Measurements from ENCODE around the gene ISCA1. TPM values are rescaled to one million over a fixed set of nuclear protein-coding genes. Genes with fewer than 3 reads are reported as not detected.
"Not testable (repeated sequence)": the region's sequence is repeated elsewhere in the genome, so short reads cannot be mapped to it uniquely, and the experiment has no call there.

Gene ISCA1
- 10 to 100 TPM; 50.8 to 95.3 (median 74.9) TPM for polyA plus RNA-seq

DNA sequence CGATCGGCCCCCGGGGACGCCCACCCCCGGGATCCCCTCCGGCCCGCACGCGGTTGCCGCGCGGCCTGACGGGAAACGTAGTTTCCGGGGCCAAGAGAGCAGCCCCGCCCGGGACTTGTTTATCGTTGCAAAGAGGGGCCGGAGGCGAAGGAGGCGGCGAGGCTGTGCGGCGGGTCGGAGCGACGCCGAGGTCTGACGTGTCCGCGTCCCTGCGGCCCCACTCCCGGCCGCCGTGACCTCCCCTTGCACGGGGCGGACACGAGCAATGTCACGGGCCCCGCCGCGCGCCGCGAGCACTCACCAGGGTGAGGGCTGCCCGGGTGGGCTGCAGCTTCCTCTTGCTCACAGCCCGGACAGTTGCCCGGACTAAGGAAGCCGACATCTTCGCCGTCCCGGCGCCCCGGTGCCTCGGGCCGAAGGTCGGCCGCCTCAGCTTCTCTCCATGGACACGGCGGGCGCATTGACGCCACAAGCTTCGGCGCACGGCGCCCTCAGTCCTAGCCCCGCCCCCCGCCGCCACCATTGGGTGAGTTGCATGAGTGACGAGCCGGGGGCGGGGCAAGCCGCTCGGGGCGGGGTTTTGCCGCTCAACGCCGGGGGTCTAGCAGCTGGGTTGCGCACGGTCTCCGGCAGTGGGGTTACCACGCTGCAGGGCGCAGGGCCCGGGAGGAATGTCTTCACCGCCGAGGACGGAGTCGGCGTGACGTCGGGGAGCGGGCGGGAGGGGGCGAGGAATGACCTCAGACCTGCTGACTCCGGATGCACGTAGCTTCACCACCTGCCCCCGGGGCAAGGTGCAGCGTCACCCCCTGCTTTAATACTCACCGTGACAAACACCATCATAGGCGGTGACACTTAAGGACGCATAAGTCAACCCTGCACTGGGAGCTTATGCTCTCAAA, at the start of gene ISCA1:
Gene ISCA1 (minus strand): TSS at position 462 of the 902 bp plus-strand sequence. CDS start 80 bp downstream, at position 382.
- Mint-ChIP-seq H3K4me1 (peaks cover 35 to 44% of the 10 kb centered on the region in 2 donors), H3K9me3 (no peaks in the 10 kb centered on the region), H3K36me3 (peaks cover 0 to 7% (median 0%) of the 10 kb centered on the region in 3 donors), H3K27me3 (ENCODE audit: low read depth in 3 of 3) (peaks cover 5 to 13% (median 10%) of the 10 kb centered on the region in 3 donors), H3K27ac (peak within 1 kb of the TSS; percentile 92 to 99 (median 96)), H3K4me3 (peak within 1 kb of the TSS; percentile 88 to 97 (median 95))
- DNase-seq = peak; percentile 98 to 99 (median 99)

DNA sequence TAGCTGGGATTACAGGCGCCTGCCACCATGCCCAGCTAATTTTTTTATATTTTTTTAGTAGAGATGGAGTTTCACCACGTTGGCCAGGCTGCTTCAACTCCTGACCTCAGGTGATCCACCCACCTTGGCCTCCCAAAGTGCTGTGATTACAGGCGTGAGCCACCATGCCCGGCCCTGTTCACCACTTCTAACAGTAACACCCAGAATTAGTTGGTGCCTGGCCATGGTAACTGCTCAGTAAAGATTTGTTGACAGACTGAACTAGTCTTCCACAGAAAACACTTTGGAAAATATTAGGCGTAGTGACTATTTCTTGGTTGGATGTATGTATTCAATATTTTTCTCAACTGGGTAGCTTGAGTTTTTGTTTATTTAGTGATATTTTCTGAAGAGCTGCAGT, 47.8 kb upstream of the ISCA1 start:
- Mint-ChIP-seq H3K27me3 (ENCODE audit: low read depth in 3 of 3) (peaks cover 2 to 4% (median 2%) of the 10 kb centered on the region in 3 donors), H3K27ac (peak overlapping the region in 3 of 6 donors; percentile 32 to 78 (median 47)), H3K4me1 (peaks cover 2 to 60% of the 10 kb centered on the region in 2 donors), H3K36me3 (peaks cover 36 to 64% (median 45%) of the 10 kb centered on the region in 3 donors), H3K9me3 (no peaks in the 10 kb centered on the region), H3K4me3 (peak overlapping the region in 2 of 5 donors; percentile 35)
- peak in 2 of 3 donors; percentile 23 to 35 for DNase-seq

DNA sequence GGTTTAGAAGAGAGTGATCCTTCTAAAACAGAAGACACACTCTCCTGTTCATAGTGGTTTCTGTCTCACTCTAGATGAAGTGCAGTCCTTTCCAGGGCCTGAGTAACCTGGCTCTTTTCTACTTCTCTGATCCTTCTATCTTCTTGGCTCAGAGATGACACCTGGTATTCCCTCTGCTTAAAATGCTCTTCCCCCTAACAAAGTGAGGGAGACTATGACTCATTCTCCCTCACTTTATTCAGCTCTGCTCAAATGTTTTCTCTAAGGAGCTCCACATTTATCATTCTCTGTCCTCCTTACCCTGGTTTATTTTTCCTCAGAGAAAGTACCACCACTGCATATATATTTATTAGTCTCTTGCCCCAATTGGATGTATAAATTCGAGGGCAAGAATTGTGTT, 47.3 kb upstream of the ISCA1 start:
- Mint-ChIP-seq H3K9me3 (no peaks in the 10 kb centered on the region), H3K27me3 (ENCODE audit: low read depth in 3 of 3) (peaks cover 2 to 4% (median 2%) of the 10 kb centered on the region in 3 donors), H3K4me3 (no peak overlapping the region), H3K36me3 (peaks cover 30 to 64% (median 40%) of the 10 kb centered on the region in 3 donors), H3K4me1 (peaks cover 2 to 59% of the 10 kb centered on the region in 2 donors), H3K27ac (peak overlapping the region in 4 of 6 donors; percentile 14 to 74 (median 52))
- DNase-seq = no peak

- Mint-ChIP-seq H3K4me1 (peaks cover 2 to 56% of the 10 kb centered on the region in 2 donors), H3K27me3 (ENCODE audit: low read depth in 3 of 3) (peaks cover 2 to 4% (median 2%) of the 10 kb centered on the region in 3 donors), H3K4me3 (no peak overlapping the region), H3K27ac (no peak overlapping the region), H3K36me3 (peaks cover 28 to 67% (median 36%) of the 10 kb centered on the region in 3 donors), H3K9me3 (no peaks in the 10 kb centered on the region)
- no peak for DNase-seq
Observed at GRCh38 chr9:86328156-86328555, 45.8 kb upstream of the ISCA1 start.

- DNase-seq = no peak
- Mint-ChIP-seq H3K4me1 (peaks cover 3 to 45% of the 10 kb centered on the region in 2 donors), H3K4me3 (no peak overlapping the region), H3K9me3 (no peaks in the 10 kb centered on the region), H3K27ac (peak overlapping the region in 4 of 6 donors; percentile 22 to 62 (median 27)), H3K36me3 (peaks cover 21 to 64% (median 24%) of the 10 kb centered on the region in 3 donors), H3K27me3 (ENCODE audit: low read depth in 3 of 3) (peaks cover 2 to 4% (median 2%) of the 10 kb centered on the region in 3 donors)
Observed at GRCh38 chr9:86326536-86326935, 44.2 kb upstream of the ISCA1 start.

DNA sequence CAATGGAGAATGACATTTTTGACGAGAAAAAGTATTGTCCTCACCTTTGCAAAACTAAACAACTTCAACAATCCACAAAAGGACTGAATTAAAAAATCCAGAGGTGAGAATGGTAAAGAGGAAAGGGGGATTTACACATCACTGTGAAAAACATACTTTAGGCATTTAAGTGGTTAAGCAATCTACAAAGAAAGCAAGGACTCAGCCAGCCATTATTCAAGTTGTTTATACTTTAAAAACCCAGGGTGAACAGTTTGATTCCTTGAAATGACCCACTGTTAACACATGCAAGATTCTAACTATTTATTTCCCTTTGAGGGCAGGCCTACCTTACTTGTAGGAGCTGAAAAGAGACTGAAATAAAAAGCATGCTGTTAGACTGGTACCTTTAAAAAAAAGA, 42.6 kb upstream of the ISCA1 start:
- Mint-ChIP-seq H3K4me1 (peaks cover 3 to 29% of the 10 kb centered on the region in 2 donors), H3K9me3 (no peaks in the 10 kb centered on the region), H3K4me3 (no peak overlapping the region), H3K27me3 (ENCODE audit: low read depth in 3 of 3) (peaks cover 0 to 2% (median 2%) of the 10 kb centered on the region in 3 donors), H3K36me3 (peaks cover 16 to 72% (median 23%) of the 10 kb centered on the region in 3 donors), H3K27ac (peak overlapping the region in 2 of 6 donors; percentile 12 to 32)
- no peak for DNase-seq

DNA sequence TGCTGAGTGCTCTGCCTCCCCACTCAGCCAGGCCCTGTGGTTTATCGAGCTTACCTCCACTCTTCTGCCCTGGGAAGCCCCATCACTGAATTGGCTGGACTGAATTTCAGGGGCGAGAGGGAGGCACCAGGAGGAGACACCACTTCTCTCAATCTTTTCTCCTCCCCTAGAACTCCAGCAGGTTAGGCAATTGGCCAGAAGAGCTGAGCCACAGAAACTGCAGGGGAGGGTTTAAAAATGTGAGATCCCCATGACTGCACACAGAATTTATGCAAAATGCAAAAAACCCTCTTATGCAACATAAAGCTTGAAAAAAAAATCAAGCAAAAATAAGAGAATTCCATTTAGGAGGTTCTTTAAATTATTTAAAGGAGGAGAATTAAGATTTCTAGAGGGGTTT, 42.0 kb upstream of the ISCA1 start:
- no peaks in the 10 kb centered on the region for H3K9me3 Mint-ChIP-seq
- peaks cover 19 to 74% (median 23%) of the 10 kb centered on the region in 3 donors for H3K36me3 Mint-ChIP-seq
- no peak overlapping the region for H3K4me3 Mint-ChIP-seq
- peaks cover 3 to 24% of the 10 kb centered on the region in 2 donors for H3K4me1 Mint-ChIP-seq
- no peak for DNase-seq
- peak overlapping the region in 4 of 6 donors; percentile 25 to 65 (median 46) for H3K27ac Mint-ChIP-seq
- no peaks in the 10 kb centered on the region for H3K27me3 Mint-ChIP-seq (ENCODE audit: low read depth in 3 of 3)

GRCh38 chr9:86322973-86323644, 40.8 kb upstream of the ISCA1 start:
- Mint-ChIP-seq H3K9me3 (no peaks in the 10 kb centered on the region), H3K27ac (peak overlapping the region in 5 of 6 donors; percentile 11 to 78 (median 32)), H3K4me1 (peaks cover 3 to 24% of the 10 kb centered on the region in 2 donors), H3K36me3 (peaks cover 27 to 80% (median 31%) of the 10 kb centered on the region in 3 donors), H3K27me3 (ENCODE audit: low read depth in 3 of 3) (no peaks in the 10 kb centered on the region), H3K4me3 (no peak overlapping the region)
- no peak for DNase-seq

- Mint-ChIP-seq H3K36me3 (peaks cover 27 to 72% (median 28%) of the 10 kb centered on the region in 3 donors), H3K27me3 (ENCODE audit: low read depth in 3 of 3) (no peaks in the 10 kb centered on the region), H3K27ac (peak overlapping the region in 2 of 6 donors; percentile 48 to 77), H3K4me1 (peaks cover 3 to 19% of the 10 kb centered on the region in 2 donors), H3K9me3 (no peaks in the 10 kb centered on the region), H3K4me3 (no peak overlapping the region)
- DNase-seq = no peak
Observed at GRCh38 chr9:86321373-86321772, 39.0 kb upstream of the ISCA1 start.

DNA sequence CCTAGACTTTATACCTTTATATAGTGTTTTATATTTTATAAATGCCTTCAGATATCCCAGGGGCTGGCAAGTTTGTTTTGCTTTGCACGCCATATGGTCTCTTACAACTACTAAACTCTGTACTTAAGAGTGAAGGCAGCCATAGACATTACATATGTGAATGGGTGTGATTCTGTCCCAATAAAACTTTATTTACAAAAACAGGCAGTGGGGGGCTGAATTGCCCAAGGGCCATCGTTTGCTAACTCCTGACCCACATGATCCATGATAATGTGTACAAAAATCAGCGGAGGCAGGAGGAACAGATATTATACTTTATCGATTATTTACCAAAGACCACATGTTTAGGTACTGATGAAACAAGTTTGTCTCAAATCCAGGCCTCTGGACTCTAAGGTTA, 35.8 kb upstream of the ISCA1 start:
- Mint-ChIP-seq H3K27ac (no peak overlapping the region), H3K9me3 (no peaks in the 10 kb centered on the region), H3K4me3 (no peak overlapping the region), H3K4me1 (peaks cover 19 to 34% of the 10 kb centered on the region in 2 donors), H3K36me3 (peaks cover 35 to 72% (median 47%) of the 10 kb centered on the region in 3 donors), H3K27me3 (ENCODE audit: low read depth in 3 of 3) (no peaks in the 10 kb centered on the region)
- no peak for DNase-seq

DNA sequence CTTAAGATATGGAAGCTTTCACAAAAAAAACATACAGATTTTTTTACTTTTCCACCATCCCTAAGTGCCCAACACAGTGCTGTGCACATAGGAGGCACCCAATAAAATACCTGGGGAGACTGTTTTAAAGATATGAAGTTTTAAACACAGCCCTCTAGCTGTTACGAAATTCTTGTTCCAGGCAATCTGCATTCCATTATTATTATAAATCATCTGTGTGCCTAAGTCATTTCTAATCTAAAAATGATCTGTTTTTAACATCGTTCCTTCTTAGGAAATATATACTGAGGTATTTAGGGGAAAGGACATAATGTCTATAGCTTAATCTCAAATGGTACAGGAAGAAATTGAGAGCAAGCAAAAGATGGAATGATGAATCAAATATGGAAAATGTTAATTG, 32.7 kb upstream of the ISCA1 start:
- no peaks in the 10 kb centered on the region for H3K27me3 Mint-ChIP-seq (ENCODE audit: low read depth in 3 of 3)
- H3K9me3 Mint-ChIP-seq = no peaks in the 10 kb centered on the region
- peaks cover 22 to 45% of the 10 kb centered on the region in 2 donors for H3K4me1 Mint-ChIP-seq
- H3K27ac Mint-ChIP-seq = peak overlapping the region; percentile 1 to 65 (median 30)
- DNase-seq = no peak
- H3K36me3 Mint-ChIP-seq = peaks cover 38 to 64% (median 47%) of the 10 kb centered on the region in 3 donors
- H3K4me3 Mint-ChIP-seq = no peak overlapping the region

GRCh38 chr9:86312959-86313358, 30.6 kb upstream of the ISCA1 start:
- not testable (repeated sequence) for H3K4me3 Mint-ChIP-seq; H3K9me3 Mint-ChIP-seq; DNase-seq; H3K27me3 Mint-ChIP-seq (ENCODE audit: low read depth in 3 of 3)
- Mint-ChIP-seq H3K27ac (peak overlapping the region in 4 of 6 donors; percentile 2 to 45 (median 26)), H3K4me1 (peaks cover 22 to 45% of the 10 kb centered on the region in 2 donors), H3K36me3 (peaks cover 36 to 69% (median 50%) of the 10 kb centered on the region in 3 donors)

DNA sequence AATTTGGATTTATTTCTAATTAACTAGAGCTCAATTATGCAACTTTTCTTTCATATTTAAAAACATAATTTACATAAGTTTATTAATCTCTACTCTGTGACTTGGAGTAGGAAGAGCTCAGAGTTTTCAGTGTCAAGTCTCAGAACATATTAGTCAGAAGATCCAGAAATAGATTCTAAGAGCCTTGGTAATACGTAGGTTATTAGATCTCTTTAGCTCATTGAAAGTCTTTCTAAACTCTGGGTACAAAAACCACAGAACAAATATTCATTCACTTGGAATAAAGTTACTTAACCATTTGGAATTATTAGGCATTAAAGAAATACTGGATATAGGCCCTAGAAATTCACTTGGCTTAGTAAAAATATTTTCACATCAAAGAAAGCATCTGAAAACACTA, 26.3 kb upstream of the ISCA1 start:
- Mint-ChIP-seq H3K4me3 (no peak overlapping the region), H3K27ac (no peak overlapping the region), H3K27me3 (ENCODE audit: low read depth in 3 of 3) (no peaks in the 10 kb centered on the region), H3K4me1 (peaks cover 11 to 41% of the 10 kb centered on the region in 2 donors), H3K36me3 (peaks cover 36 to 65% (median 42%) of the 10 kb centered on the region in 3 donors), H3K9me3 (no peaks in the 10 kb centered on the region)
- no peak for DNase-seq

Data from immature natural killer cell (primary cell).